ENCODE data around the gene RRAS2. TPM values are rescaled to one million over a fixed set of nuclear protein-coding genes. Genes with fewer than 3 reads are reported as not detected.
"Not testable (repeated sequence)": the region's sequence is repeated elsewhere in the genome, so short reads cannot be mapped to it uniquely, and the experiment has no call there.

RRAS2 gene
- total RNA-seq, 1 donor from 2014 or later: 139 TPM

DNA sequence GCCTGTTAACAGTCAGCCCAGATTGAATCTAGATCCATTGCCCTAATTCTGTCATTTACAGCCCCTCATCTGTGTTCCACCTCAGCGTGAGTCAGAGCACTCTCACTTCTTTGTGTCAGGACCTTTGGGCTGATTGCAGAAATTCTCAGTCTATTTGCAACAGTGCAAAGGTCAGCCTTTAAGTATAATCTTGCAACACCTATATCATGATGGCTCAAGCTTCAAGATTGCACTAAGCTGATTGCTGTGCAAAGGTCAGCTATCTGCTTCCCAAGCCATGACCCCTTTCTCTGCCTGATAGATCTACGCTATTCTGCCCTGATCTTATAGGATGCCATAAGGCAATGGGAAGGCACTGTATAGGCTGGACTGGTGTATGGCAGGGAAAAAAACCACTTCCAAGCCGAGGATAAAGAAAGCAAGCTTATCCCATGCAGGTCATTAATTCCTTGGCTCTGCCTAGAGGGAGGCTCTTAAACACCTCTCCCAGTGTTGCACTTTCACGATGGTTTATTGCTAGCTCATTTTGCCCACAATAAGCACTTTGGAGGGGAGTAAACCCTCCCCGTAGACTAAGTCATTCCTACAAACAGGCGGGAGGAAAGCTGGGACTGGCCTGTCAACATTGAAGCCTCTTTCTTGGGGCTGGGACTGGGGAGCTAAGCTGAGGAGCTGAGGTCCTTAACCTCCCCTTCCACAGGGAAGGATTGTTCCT lies 100.6 kb downstream of the RRAS2 start:
- DNase-seq (ENCODE audit: low read depth, low spot score): no peak

DNA sequence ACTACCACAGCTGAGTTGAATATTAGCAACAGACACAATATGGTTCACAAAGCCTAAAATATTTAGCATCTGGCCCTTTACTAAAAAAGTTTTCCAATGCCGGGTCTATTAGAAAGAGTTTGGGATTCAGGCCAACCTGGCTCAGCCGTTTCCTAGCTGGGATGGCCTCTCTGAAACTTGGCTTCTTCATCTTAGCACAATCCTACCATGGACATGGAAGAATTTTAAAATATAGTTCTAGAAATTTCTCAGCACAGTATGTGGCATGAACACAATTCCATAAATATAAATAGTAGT lies 103.8 kb downstream of the RRAS2 start:
- no peak for DNase-seq (ENCODE audit: low read depth, low spot score)

- DNase-seq (ENCODE audit: low read depth, low spot score): no peak
Measured at GRCh38 chr11:14254533-14255237, 104.3 kb downstream of the RRAS2 start.

GRCh38 chr11:14253840-14254239 lies 105.1 kb downstream of the RRAS2 start:
- no peak for DNase-seq (ENCODE audit: low read depth, low spot score)

- no peak for DNase-seq (ENCODE audit: low read depth, low spot score)
Measured at GRCh38 chr11:14253421-14253820, 105.6 kb downstream of the RRAS2 start.

GRCh38 chr11:14252501-14252900 lies 106.5 kb downstream of the RRAS2 start:
- not testable (repeated sequence) for DNase-seq (ENCODE audit: low read depth, low spot score)

GRCh38 chr11:14251754-14252153 lies 107.2 kb downstream of the RRAS2 start:
- no peak for DNase-seq (ENCODE audit: low read depth, low spot score)

GRCh38 chr11:14249121-14249963 lies 109.6 kb downstream of the RRAS2 start:
- DNase-seq (ENCODE audit: low read depth, low spot score): no peak

GRCh38 chr11:14248580-14248981 lies 110.4 kb downstream of the RRAS2 start:
- DNase-seq (ENCODE audit: low read depth, low spot score): no peak

GRCh38 chr11:14245444-14245843 lies 113.5 kb downstream of the RRAS2 start:
- DNase-seq (ENCODE audit: low read depth, low spot score): no peak

DNA sequence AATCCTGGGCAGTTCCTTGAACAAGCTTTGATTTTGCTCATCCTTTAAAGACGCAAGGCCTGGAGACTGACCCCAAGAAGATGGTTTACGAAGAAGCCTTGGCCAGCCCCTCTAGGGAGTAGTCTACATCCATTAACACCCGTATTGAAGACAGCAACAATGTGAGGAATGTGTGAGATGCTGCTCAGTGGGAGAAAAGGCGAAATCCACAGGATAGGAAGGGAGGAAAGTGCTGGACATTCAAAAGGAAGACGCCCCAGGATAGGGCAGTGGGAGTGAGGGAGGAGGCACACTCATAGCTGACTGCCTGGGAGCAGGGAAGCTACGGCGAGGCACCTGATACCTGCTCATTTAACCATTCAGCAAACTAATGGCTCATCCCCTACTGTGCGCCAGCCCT lies 114.1 kb downstream of the RRAS2 start:
- no peak for DNase-seq (ENCODE audit: low read depth, low spot score)

DNA sequence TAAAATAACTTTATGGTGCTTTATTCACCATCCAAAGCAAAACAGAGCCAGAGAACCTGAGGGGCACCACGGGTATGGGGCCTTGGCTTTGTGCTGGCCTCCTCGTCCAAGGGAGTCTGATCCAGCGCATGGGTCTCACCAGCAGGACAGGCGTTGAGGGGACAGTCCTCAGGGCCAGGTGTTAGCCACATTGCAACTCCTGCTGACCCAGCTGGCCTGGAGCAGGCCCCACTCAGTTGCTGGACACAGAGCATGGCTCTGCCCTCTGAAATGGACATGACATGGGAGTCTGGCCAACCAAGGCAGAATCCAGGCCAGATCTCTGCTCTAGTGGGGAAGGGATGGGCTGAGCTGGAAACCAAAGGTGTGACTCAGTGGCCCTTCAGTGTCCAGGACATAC lies 116.2 kb downstream of the RRAS2 start:
- no peak for DNase-seq (ENCODE audit: low read depth, low spot score)

GRCh38 chr11:14242187-14242586 lies 116.8 kb downstream of the RRAS2 start:
- DNase-seq (ENCODE audit: low read depth, low spot score): no peak

- DNase-seq (ENCODE audit: low read depth, low spot score): no peak
Measured at GRCh38 chr11:14240951-14241350, 118.0 kb downstream of the RRAS2 start.

DNA sequence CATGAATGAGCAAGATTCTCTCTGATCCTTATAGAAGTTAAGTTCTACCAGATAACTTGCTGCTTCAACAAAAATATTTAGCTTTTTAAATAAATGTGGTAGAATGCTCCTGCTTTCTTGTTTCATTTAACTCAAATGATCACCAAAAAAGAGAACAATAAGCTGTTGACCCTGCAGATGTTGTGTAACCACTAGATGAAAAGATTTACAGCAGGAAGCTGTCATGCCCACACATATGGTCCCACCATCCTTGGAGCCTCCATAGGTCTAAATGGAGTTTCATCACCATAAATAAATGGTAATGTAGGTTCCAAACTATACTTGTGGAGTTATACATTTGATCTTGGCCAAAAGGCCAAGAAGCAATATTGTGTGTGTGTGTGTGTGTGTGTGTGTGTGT lies 118.8 kb downstream of the RRAS2 start:
- DNase-seq (ENCODE audit: low read depth, low spot score): no peak

DNA sequence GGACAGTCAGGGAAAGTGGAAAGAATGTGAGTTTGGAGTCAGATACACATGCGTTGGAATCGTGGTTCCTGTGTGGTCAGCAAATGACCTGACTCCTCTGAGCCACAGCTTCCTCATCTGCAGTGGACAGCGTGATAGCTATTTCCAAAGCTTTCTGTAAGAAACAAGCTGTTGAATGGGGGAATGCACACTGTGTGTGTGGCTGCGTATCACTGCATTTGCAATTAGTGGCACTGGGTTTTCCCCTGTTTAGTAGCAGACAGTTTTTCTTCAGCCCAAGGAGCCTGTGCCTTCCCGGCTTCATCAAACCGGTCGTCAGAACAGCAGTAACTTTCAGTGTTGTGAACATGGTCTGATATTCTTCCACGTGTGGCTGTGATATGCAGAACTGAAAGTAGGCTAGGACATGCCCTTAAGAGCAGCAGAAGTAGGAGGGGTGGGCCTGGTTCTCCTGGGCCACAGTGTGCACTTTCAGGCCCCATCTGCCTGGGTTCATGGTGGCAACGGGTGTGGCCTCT lies 121.5 kb downstream of the RRAS2 start:
- no peak for DNase-seq (ENCODE audit: low read depth, low spot score)

GRCh38 chr11:14235701-14236100 lies 123.3 kb downstream of the RRAS2 start:
- no peak for DNase-seq (ENCODE audit: low read depth, low spot score)

DNA sequence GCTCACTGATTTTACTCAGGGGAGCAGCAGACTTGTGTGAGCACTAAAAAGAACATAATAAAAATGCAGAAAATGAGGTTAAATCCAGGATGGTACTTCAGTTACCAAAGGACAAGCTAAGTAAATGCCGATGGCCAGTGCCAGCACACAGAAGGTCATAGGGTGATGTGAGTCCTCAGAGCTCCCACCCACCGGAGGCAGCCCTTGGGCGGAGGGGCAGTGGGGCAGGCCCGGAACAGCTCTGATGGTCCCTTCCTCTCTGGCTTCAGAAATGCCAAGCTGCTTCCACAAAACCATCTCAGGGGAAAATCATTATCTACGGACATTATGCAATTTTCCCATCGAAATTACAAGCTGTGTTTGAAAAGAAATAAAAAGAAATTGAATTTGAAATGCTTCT lies 124.5 kb downstream of the RRAS2 start:
- no peak for DNase-seq (ENCODE audit: low read depth, low spot score)

GRCh38 chr11:14232652-14233051 lies 126.3 kb downstream of the RRAS2 start:
- no peak for DNase-seq (ENCODE audit: low read depth, low spot score)

GRCh38 chr11:14230407-14230806 lies 128.6 kb downstream of the RRAS2 start:
- DNase-seq (ENCODE audit: low read depth, low spot score): no peak

DNA sequence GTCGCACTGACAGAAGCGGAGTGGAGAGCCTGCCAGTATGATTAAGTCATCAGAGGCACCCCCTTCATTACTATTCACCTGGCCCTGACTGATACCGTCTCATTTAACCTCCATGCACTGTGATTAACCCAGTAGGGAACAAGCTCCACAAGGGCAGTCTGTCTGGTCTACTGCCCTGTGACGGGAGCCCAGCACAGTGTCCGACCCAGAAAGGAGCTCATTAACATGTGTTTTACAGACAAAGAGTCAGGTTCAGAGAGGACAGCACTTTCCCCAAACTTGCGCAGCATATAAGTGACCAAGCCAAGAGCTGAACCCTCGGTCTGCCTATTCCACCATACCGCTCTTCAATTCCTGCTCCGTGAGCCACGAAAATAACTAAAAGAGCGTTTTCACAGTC lies 129.5 kb downstream of the RRAS2 start:
- DNase-seq (ENCODE audit: low read depth, low spot score): no peak

DNA sequence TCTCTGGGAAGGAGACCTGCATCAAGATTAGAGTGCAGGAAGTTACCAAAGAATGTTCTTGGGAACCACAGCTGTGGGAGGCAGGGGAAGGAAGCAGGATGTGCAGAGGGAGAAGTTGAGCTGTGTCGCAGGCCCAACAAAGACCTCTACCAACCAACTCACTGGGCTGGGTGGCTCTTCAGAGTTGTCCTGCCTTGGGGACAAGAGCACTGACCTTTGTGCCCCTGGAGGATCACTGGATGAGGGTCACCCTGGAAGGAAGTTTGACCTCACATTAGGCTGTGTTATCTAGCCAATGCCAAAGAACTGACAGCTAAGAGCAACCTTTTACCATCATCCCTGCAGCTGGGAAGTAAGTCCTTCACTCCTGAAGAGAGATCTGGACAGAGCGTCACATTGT lies 130.6 kb downstream of the RRAS2 start:
- no peak for DNase-seq (ENCODE audit: low read depth, low spot score)

Measured in pulmonary artery endothelial cell (primary cell).